Measurements from ENCODE around the gene TRERF1.

Gene TRERF1

DNA sequence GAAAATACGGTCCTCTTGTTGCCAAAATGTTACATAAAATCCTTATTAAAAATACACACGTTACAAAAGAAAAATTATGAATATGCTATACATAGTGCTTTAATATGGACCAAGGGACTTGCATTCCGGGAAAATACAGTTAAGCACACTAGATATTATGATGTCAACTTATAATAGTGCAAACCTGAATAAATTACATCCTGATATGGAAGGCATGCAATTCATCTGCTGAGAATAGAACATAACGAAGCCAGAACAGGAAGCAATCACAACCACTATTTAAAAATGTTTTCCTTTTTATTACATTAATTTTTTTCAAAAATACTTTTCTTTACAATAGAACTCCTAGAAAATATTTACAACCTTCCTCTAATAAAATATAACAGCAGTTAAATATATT is 226.3 kb downstream of the TRERF1 start:
- H3K9me3 ChIP-seq (replicated peaks; ENCODE audit: insufficient read depth, low read length): no peaks in the 10 kb centered on the region
- H2AFZ ChIP-seq (ENCODE audit: low read length): no peak overlapping the region
- H3K4me3 ChIP-seq (ENCODE audit: low read length): no peak overlapping the region
- H3K27ac ChIP-seq (ENCODE audit: low read length): no peak overlapping the region
- H4K20me1 ChIP-seq (ENCODE audit: insufficient read depth, low read length): no peaks in the 10 kb centered on the region
- H3K9me2 ChIP-seq (replicated peaks; ENCODE audit: insufficient read depth, low read length): no peaks in the 10 kb centered on the region
- no peak overlapping the region for H3K9ac ChIP-seq (ENCODE audit: low read length)
- no peak for DNase-seq
- TF ChIP-seq EZH2 (optimal IDR thresholded peaks at IDR 0.05; ENCODE audit: low read depth, low read length): no peak
- no peak for TF ChIP-seq EZH2phosphoT487 (IDR thresholded peaks at IDR 0.05; ENCODE audit: low read length)
- TF ChIP-seq, protein P1, sequence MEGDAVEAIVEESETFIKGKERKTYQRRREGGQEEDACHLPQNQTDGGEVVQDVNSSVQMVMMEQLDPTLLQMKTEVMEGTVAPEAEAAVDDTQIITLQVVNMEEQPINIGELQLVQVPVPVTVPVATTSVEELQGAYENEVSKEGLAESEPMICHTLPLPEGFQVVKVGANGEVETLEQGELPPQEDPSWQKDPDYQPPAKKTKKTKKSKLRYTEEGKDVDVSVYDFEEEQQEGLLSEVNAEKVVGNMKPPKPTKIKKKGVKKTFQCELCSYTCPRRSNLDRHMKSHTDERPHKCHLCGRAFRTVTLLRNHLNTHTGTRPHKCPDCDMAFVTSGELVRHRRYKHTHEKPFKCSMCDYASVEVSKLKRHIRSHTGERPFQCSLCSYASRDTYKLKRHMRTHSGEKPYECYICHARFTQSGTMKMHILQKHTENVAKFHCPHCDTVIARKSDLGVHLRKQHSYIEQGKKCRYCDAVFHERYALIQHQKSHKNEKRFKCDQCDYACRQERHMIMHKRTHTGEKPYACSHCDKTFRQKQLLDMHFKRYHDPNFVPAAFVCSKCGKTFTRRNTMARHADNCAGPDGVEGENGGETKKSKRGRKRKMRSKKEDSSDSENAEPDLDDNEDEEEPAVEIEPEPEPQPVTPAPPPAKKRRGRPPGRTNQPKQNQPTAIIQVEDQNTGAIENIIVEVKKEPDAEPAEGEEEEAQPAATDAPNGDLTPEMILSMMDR (IDR thresholded peaks at IDR 0.05; ENCODE audit: low read length): no peak
- H3K4me2 ChIP-seq (ENCODE audit: low read depth, low read length): no peak overlapping the region
- H3K36me3 ChIP-seq (replicated peaks; ENCODE audit: insufficient read depth, low read length): no peaks in the 10 kb centered on the region
- no peaks in the 10 kb centered on the region for H3F3A ChIP-seq (ENCODE audit: insufficient read depth, low read length)
- no peaks in the 10 kb centered on the region for H3K79me2 ChIP-seq (ENCODE audit: low read length)
- no peaks in the 10 kb centered on the region for H3K27me3 ChIP-seq (replicated peaks; ENCODE audit: insufficient read depth, low read length)
- no peaks in the 10 kb centered on the region for H3K4me1 ChIP-seq (ENCODE audit: low read length)

DNA sequence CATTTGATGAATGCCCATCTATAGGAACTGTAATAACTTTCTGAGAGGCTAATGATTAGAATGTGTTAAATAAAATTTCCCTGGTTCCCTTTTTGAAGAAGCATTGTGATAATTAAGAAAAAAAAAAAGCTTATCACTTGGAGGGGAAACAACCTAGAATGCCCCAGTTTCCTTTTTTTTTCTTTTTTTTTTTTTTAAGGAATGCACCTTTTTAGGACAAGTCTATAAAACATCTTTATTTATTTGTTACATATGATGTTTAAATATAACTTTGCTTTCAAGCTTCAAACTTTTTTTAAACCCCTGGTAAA is 226.7 kb downstream of the TRERF1 start:
- Histone ChIP-seq H3K4me1 (ENCODE audit: low read length) (no peaks in the 10 kb centered on the region), H3K4me2 (ENCODE audit: low read depth, low read length) (no peak overlapping the region), H3K27ac (ENCODE audit: low read length) (no peak overlapping the region), H3K4me3 (ENCODE audit: low read length) (no peak overlapping the region), H3K79me2 (ENCODE audit: low read length) (no peaks in the 10 kb centered on the region), H3K9me2 (replicated peaks; ENCODE audit: insufficient read depth, low read length) (no peaks in the 10 kb centered on the region), H3K9me3 (replicated peaks; ENCODE audit: insufficient read depth, low read length) (no peaks in the 10 kb centered on the region), H3K27me3 (replicated peaks; ENCODE audit: insufficient read depth, low read length) (no peaks in the 10 kb centered on the region), H4K20me1 (ENCODE audit: insufficient read depth, low read length) (no peaks in the 10 kb centered on the region), H3K9ac (ENCODE audit: low read length) (no peak overlapping the region), H3F3A (ENCODE audit: insufficient read depth, low read length) (no peaks in the 10 kb centered on the region), H2AFZ (ENCODE audit: low read length) (no peak overlapping the region), H3K36me3 (replicated peaks; ENCODE audit: insufficient read depth, low read length) (no peaks in the 10 kb centered on the region)
- TF ChIP-seq EZH2phosphoT487 (IDR thresholded peaks at IDR 0.05; ENCODE audit: low read length): no peak
- TF ChIP-seq, protein P1 (IDR thresholded peaks at IDR 0.05; ENCODE audit: low read length): no peak
- TF ChIP-seq EZH2 (optimal IDR thresholded peaks at IDR 0.05; ENCODE audit: low read depth, low read length): no peak
- no peak for DNase-seq

DNA sequence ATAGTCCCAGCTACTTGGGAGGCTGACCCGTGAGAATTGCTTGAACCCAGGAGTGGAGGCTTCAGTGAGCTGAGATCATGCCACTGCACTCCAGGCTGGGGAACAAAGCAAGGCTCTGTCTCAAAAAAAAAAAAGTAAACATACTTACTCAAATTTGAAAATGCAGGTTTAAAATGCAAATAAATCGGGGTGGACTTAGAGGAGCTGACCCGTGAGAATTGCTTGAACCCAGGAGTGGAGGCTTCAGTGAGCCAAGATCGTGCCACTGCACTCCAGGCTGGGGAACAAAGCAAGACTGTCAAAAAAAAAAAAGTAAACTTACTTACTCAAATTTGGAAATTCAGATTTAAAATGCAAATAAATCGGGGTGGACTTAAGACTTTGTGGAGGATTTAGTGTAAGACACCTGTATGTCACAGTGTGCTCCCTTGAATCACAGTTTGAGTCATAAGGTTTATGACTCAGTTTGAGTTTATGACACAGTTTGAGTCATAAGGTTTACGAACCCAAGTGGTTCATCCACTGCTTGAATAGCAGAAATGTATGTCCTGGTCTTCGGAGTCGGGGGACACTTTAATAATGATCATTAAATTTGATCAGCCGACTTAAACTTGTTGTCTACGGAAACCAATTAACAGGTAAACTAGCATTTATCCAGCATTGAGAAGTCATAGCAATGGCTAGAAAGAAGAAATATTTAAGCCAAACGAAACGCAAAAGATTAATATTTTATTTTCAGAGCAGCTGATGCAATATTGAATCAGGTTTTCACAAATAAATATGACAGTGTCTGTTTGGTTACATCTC is 227.3 kb downstream of the TRERF1 start:
- H3K36me3 ChIP-seq (replicated peaks; ENCODE audit: insufficient read depth, low read length): no peaks in the 10 kb centered on the region
- no peak overlapping the region for H3K27ac ChIP-seq (ENCODE audit: low read length)
- no peaks in the 10 kb centered on the region for H3K27me3 ChIP-seq (replicated peaks; ENCODE audit: insufficient read depth, low read length)
- no peak overlapping the region for H3K9ac ChIP-seq (ENCODE audit: low read length)
- H3K79me2 ChIP-seq (ENCODE audit: low read length): no peaks in the 10 kb centered on the region
- TF ChIP-seq, protein P1 (IDR thresholded peaks at IDR 0.05; ENCODE audit: low read length): no peak
- TF ChIP-seq EZH2phosphoT487 (IDR thresholded peaks at IDR 0.05; ENCODE audit: low read length) (no peak), EZH2 (optimal IDR thresholded peaks at IDR 0.05; ENCODE audit: low read depth, low read length) (no peak)
- H3K9me3 ChIP-seq (replicated peaks; ENCODE audit: insufficient read depth, low read length): no peaks in the 10 kb centered on the region
- H3K4me1 ChIP-seq (ENCODE audit: low read length): no peaks in the 10 kb centered on the region
- no peak overlapping the region for H3K4me2 ChIP-seq (ENCODE audit: low read depth, low read length)
- no peak overlapping the region for H3K4me3 ChIP-seq (ENCODE audit: low read length)
- DNase-seq: no peak
- H3F3A ChIP-seq (ENCODE audit: insufficient read depth, low read length): no peaks in the 10 kb centered on the region
- no peak overlapping the region for H2AFZ ChIP-seq (ENCODE audit: low read length)
- no peaks in the 10 kb centered on the region for H3K9me2 ChIP-seq (replicated peaks; ENCODE audit: insufficient read depth, low read length)
- H4K20me1 ChIP-seq (ENCODE audit: insufficient read depth, low read length): no peaks in the 10 kb centered on the region

All from MM.1S (cell line).